Astrocyte of the cerebellum (primary cell): Measurements from ENCODE around the gene PPM1N.

Source experiments
- DNase-seq: peaks from one replicate; pipeline ENCODE4 v3.0.0-alpha.2; 2011; ENCODE audit warnings: low read depth
- H3K4me3 ChIP-seq: 2 replicates; pipeline ENCODE4 v1.5.1; 2011; ENCODE audit warnings: mild to moderate bottlenecking, low read depth, low read length, moderate library complexity
- in situ Hi-C: cut with HindIII; loops from 2 replicates; pipeline ENCODE4 v1.10.0; 2017; ENCODE audit warnings: low sequenced_read_pairs
- TF ChIP-seq, protein P1 (sequence below): IDR thresholded peaks from 2 replicates; pipeline ENCODE4 v1.5.1; 2012; ENCODE audit warnings: low read length, low read depth, moderate library complexity, mild to moderate bottlenecking; ENCODE audit errors: missing control alignments

PPM1N gene

DNA sequence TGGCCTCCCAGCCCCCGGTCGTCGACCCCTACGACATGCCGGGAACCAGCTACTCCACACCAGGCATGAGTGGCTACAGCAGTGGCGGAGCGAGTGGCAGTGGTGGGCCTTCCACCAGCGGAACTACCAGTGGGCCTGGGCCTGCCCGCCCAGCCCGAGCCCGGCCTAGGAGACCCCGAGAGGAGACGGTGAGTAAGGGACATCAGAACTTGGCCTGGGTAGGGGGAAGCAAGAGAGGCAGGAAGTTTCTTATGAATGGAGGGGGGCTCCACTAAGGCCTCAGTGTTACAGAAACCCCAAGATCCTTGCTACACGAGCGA is 27.5 kb upstream of the PPM1N start:
- DNase-seq: no peak
- peak overlapping the region; percentile 98 for H3K4me3 ChIP-seq
- in situ Hi-C loops: no loop called here
- TF ChIP-seq, protein P1, sequence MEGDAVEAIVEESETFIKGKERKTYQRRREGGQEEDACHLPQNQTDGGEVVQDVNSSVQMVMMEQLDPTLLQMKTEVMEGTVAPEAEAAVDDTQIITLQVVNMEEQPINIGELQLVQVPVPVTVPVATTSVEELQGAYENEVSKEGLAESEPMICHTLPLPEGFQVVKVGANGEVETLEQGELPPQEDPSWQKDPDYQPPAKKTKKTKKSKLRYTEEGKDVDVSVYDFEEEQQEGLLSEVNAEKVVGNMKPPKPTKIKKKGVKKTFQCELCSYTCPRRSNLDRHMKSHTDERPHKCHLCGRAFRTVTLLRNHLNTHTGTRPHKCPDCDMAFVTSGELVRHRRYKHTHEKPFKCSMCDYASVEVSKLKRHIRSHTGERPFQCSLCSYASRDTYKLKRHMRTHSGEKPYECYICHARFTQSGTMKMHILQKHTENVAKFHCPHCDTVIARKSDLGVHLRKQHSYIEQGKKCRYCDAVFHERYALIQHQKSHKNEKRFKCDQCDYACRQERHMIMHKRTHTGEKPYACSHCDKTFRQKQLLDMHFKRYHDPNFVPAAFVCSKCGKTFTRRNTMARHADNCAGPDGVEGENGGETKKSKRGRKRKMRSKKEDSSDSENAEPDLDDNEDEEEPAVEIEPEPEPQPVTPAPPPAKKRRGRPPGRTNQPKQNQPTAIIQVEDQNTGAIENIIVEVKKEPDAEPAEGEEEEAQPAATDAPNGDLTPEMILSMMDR: no peak

DNA sequence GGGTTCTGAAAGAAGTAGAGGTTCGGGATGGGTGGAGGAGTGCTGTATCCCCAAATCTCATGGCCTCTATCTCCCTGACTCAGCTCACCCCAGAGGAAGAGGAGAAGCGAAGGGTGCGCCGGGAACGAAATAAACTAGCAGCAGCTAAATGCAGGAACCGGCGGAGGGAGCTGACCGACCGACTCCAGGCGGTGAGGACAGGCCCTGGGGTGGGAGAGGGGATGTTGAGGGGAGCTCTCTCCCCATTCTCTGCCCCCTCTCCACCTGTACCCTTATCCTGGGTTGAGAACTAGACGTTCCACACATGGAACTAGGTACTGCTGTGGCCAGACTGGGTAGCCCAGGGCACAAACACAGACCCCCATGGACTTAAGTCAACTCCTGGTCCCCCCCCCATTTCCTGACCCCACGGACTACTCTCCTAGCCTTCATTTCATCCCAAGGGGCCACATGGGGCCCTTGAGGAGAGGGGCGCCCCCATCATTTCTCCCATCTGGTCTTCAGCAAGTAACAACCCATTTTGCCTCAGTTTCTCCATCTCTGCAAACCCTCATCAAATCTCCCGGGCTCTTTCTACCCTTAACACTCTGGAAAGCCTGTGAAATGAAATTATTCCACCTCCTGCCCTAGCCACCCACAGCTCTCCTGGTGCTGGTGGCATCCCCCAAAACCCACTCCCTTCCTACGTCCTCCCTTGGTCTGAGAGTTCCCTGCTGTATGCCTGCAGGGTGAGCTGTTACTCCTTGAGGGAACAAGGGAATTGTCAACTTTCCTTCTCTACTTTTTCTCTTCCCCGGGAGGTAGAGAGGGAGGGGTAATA is 26.9 kb upstream of the PPM1N start:
- DNase-seq: no peak
- no peak overlapping the region for H3K4me3 ChIP-seq
- in situ Hi-C loops: no loop called here
- TF ChIP-seq, protein P1: no peak

DNA sequence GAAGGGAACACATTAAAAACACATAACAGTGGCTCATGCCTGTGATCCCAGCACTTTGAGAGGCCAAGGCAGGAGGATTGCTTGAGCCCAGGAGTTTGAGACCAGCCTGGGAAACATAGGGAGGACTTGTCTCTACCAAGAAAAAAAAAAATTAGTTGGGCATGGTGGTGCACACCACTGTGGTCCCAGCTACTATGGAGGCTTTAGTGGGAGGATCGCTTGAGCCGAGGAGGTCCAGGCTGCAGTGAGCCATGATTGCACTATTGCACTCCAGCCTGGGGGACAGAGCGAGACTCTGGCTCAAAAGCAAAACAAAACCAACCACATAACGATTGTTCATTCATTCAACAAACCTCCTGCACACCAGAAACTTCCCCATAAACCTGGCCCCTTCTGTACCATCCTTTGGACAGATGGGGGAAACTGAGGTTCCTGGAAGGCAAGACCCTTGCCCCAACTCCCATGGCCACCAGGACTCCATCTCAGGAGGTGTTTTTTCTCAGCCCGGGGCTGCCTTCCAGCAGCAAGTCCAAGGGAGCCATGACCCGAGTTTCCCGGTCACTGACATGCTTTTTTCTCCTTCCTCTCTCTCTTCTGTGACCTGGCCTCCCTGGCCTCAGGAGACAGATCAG is 26.2 kb upstream of the PPM1N start:
- TF ChIP-seq, protein P1: no peak
- H3K4me3 ChIP-seq: peak overlapping the region; percentile 4
- no peak for DNase-seq
- in situ Hi-C loops: no loop called here

DNA sequence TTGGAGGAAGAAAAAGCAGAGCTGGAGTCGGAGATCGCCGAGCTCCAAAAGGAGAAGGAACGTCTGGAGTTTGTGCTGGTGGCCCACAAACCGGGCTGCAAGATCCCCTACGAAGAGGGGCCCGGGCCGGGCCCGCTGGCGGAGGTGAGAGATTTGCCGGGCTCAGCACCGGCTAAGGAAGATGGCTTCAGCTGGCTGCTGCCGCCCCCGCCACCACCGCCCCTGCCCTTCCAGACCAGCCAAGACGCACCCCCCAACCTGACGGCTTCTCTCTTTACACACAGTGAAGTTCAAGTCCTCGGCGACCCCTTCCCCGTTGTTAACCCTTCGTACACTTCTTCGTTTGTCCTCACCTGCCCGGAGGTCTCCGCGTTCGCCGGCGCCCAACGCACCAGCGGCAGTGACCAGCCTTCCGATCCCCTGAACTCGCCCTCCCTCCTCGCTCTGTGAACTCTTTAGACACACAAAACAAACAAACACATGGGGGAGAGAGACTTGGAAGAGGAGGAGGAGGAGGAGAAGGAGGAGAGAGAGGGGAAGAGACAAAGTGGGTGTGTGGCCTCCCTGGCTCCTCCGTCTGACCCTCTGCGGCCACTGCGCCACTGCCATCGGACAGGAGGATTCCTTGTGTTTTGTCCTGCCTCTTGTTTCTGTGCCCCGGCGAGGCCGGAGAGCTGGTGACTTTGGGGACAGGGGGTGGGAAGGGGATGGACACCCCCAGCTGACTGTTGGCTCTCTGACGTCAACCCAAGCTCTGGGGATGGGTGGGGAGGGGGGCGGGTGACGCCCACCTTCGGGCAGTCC is 25.5 kb upstream of the PPM1N start:
- no peak for DNase-seq
- in situ Hi-C loops: no loop called here
- TF ChIP-seq, protein P1: no peak
- H3K4me3 ChIP-seq: peak overlapping the region; percentile 4

DNA sequence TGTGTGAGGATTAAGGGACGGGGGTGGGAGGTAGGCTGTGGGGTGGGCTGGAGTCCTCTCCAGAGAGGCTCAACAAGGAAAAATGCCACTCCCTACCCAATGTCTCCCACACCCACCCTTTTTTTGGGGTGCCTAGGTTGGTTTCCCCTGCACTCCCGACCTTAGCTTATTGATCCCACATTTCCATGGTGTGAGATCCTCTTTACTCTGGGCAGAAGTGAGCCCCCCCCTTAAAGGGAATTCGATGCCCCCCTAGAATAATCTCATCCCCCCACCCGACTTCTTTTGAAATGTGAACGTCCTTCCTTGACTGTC is 24.9 kb upstream of the PPM1N start:
- no peak overlapping the region for H3K4me3 ChIP-seq
- in situ Hi-C loops: no loop called here
- TF ChIP-seq, protein P1: no peak
- no peak for DNase-seq

DNA sequence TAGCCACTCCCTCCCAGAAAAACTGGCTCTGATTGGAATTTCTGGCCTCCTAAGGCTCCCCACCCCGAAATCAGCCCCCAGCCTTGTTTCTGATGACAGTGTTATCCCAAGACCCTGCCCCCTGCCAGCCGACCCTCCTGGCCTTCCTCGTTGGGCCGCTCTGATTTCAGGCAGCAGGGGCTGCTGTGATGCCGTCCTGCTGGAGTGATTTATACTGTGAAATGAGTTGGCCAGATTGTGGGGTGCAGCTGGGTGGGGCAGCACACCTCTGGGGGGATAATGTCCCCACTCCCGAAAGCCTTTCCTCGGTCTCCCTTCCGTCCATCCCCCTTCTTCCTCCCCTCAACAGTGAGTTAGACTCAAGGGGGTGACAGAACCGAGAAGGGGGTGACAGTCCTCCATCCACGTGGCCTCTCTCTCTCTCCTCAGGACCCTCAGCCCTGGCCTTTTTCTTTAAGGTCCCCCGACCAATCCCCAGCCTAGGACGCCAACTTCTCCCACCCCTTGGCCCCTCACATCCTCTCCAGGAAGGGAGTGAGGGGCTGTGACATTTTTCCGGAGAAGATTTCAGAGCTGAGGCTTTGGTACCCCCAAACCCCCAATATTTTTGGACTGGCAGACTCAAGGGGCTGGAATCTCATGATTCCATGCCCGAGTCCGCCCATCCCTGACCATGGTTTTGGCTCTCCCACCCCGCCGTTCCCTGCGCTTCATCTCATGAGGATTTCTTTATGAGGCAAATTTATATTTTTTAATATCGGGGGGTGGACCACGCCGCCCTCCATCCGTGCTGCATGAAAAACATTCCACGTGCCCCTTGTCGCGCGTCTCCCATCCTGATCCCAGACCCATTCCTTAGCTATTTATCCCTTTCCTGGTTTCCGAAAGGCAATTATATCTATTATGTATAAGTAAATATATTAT is 24.3 kb upstream of the PPM1N start:
- no peak for DNase-seq
- in situ Hi-C loops: no loop called here

More for the DNA sequence above, 24.3 kb upstream of the PPM1N start:
- H3K4me3 ChIP-seq: no peak overlapping the region
- TF ChIP-seq, protein P1: no peak
